C4-2B (cell line): ENCODE results near the gene ADAM10.

ENCODE experiments used
- H3K27ac ChIP-seq: fragments of 450-650 bp; 2 replicates; pipeline ENCODE4 v1.5.1; 2017
- ZFX ChIP-seq: fragments of 450-650 bp; IDR thresholded peaks from 2 replicates; pipeline ENCODE4 v1.6.1; 2017
- TF ChIP-seq, protein P1 (sequence below): fragments of 450-650 bp; conservative IDR thresholded peaks from 2 replicates; pipeline ENCODE4 v1.5.1; 2017; ENCODE audit warnings: mild to moderate bottlenecking

ADAM10 gene

DNA sequence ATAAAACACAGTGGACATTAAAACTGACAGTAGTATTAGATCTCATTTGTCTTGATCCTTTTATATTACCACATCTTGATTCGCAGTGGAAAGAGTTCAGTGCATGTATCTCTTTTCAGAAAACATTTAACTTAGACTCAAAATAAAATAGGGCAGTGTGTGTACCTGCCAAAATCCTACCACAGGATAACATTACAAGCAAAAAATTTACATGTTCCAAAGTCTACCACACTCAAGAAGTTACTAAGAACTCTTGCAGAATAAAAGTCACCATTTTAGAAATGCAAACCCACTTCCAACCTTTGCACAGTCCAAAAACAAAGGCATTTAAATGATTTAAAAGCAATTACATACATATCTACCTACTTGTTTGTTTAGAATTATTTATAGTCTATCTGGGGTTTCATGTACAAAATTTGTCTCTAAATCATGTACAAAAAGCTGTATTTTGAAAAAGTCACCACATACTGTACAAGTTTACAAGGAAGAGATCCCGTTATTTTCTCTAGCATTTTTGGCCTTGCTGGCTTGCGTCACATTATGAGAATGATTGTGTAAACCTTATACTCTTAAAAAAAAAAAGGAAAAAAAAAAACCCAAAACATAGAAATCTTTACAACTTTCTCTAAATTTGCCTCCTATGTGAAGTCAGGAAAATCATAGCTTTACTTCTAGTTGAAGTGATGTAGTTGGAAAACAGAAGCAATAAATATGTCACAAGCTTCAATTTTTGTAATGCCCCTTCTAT lies 153.8 kb downstream of the ADAM10 start:
- no peak overlapping the region for H3K27ac ChIP-seq
- TF ChIP-seq, protein P1, sequence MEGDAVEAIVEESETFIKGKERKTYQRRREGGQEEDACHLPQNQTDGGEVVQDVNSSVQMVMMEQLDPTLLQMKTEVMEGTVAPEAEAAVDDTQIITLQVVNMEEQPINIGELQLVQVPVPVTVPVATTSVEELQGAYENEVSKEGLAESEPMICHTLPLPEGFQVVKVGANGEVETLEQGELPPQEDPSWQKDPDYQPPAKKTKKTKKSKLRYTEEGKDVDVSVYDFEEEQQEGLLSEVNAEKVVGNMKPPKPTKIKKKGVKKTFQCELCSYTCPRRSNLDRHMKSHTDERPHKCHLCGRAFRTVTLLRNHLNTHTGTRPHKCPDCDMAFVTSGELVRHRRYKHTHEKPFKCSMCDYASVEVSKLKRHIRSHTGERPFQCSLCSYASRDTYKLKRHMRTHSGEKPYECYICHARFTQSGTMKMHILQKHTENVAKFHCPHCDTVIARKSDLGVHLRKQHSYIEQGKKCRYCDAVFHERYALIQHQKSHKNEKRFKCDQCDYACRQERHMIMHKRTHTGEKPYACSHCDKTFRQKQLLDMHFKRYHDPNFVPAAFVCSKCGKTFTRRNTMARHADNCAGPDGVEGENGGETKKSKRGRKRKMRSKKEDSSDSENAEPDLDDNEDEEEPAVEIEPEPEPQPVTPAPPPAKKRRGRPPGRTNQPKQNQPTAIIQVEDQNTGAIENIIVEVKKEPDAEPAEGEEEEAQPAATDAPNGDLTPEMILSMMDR, result no peak
- no peak for TF ChIP-seq ZFX

- no peak for TF ChIP-seq ZFX
- TF ChIP-seq, protein P1, result no peak
- no peak overlapping the region for H3K27ac ChIP-seq
Observed at GRCh38 chr15:58594898-58595297, 154.6 kb downstream of the ADAM10 start.

- no peak overlapping the region for H3K27ac ChIP-seq
- TF ChIP-seq, protein P1, result no peak
- TF ChIP-seq ZFX, result no peak
Observed at GRCh38 chr15:58593870-58594269, 155.6 kb downstream of the ADAM10 start.

GRCh38 chr15:58590926-58591325 lies 158.6 kb downstream of the ADAM10 start:
- H3K27ac ChIP-seq, result no peak overlapping the region
- TF ChIP-seq, protein P1, result no peak
- TF ChIP-seq ZFX, result no peak

DNA sequence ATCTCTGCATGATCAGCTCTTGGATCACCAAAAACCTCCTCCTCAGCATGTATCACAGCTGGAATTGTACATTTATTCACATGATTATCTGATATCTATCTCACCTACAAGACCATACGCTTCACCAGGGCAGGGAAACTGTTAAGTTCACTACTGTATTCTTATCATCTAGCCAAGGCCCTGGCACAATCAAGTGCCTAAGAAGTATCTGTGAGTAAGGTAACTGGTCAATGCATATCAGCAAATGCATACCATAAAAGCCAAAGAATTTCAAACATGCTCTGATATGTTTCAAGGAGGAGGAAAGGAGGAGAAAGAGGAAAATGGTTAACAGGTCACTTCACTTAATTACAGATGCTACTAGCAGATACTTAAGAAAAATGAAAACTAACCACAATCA lies 159.3 kb downstream of the ADAM10 start:
- TF ChIP-seq, protein P1, result no peak
- TF ChIP-seq ZFX, result no peak
- H3K27ac ChIP-seq, result no peak overlapping the region

DNA sequence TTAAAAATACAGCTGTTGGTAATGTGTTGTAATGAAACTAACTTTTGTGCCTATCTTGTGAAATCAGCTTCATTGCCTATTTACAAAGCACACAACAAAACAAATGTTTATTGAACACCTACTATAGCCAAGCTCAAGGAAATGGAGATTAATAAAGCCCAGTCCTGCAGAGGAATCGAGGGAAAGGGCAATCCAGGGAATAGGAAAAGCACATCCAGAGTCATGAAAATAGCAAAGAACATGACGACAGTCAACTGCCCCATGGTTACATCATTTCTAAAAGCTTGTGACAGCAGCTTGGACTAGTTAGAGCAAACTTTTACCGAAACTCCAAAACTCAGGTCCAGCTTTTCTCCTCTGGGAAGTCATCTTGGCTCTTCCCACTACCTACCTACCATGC lies 160.5 kb downstream of the ADAM10 start:
- no peak overlapping the region for H3K27ac ChIP-seq
- TF ChIP-seq ZFX, result no peak
- TF ChIP-seq, protein P1, result no peak

- TF ChIP-seq ZFX, result no peak
- TF ChIP-seq, protein P1, result no peak
- H3K27ac ChIP-seq, result no peak overlapping the region
Observed at GRCh38 chr15:58588096-58588495, 161.4 kb downstream of the ADAM10 start.
